Cardiac fibroblast (primary cell): ENCODE measurements around the gene GGA3.

Source experiments
- DNase-seq, 2 donors: peaks; one replicate each; pipeline versions ENCODE4 v3.0.0 to v3.0.0-alpha.2; 2010; ENCODE audit warnings: low read depth in 2 of 2
- H3K4me3 ChIP-seq, 2 donors: replicated peaks in 1 of 2; 1 replicate in 1 of 2; 2 replicates in 1 of 2; pipeline ENCODE4 v1.5.1; 2011; ENCODE audit warnings: low read depth in 2 of 2, low read length in 2 of 2, mild to moderate bottlenecking in 2 of 2, moderate library complexity in 1 of 2
- CTCF ChIP-seq: IDR thresholded peaks from one replicate; pipeline ENCODE4 v1.5.1; 2011; ENCODE audit warnings: low read depth, mild to moderate bottlenecking, low read length, inconsistent platforms

GGA3 gene

DNA sequence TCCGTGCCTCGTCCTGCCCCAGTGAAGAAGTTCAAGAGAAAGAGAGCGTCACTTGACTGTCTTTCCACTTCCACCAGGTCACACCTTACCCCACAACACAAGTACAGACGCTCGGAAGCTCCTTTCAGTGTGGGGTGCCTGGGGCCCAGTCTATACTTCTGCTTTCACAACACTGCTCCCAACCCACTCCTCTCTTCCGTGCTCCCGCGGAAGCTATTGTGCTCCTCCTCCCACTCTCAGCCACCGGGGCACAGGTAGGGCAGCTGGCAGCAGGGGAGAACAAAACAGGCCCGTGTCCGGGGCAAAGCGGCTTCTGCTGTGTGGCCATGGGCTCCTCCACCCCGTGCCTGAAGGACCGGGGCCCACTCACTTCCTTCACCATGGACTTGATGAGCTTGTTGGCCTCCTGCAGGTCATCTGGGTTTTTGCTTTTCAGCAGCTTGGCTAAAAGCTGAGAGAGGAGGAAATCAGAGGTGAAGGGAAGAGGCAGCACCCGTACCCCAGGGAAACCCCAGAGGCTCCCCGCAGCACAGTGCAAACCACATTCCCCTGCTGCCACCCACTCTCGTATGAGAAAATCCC lies 18.9 kb downstream of the GGA3 start:
- no peak for DNase-seq
- TF ChIP-seq CTCF, result no peak
- no peak overlapping the region for H3K4me3 ChIP-seq

GRCh38 chr17:75241996-75242460 lies 19.4 kb downstream of the GGA3 start:
- H3K4me3 ChIP-seq, result no peak overlapping the region
- peak; percentile 17 to 72 for DNase-seq
- no peak for TF ChIP-seq CTCF

GRCh38 chr17:75241502-75241901 lies 19.9 kb downstream of the GGA3 start:
- TF ChIP-seq CTCF, result no peak
- no peak overlapping the region for H3K4me3 ChIP-seq
- DNase-seq, result peak in 1 of 2 donors; percentile 16

- TF ChIP-seq CTCF, result no peak
- H3K4me3 ChIP-seq, result no peak overlapping the region
- peak; percentile 51 to 58 for DNase-seq
Measured at GRCh38 chr17:75241143-75241430, 20.3 kb downstream of the GGA3 start.

DNA sequence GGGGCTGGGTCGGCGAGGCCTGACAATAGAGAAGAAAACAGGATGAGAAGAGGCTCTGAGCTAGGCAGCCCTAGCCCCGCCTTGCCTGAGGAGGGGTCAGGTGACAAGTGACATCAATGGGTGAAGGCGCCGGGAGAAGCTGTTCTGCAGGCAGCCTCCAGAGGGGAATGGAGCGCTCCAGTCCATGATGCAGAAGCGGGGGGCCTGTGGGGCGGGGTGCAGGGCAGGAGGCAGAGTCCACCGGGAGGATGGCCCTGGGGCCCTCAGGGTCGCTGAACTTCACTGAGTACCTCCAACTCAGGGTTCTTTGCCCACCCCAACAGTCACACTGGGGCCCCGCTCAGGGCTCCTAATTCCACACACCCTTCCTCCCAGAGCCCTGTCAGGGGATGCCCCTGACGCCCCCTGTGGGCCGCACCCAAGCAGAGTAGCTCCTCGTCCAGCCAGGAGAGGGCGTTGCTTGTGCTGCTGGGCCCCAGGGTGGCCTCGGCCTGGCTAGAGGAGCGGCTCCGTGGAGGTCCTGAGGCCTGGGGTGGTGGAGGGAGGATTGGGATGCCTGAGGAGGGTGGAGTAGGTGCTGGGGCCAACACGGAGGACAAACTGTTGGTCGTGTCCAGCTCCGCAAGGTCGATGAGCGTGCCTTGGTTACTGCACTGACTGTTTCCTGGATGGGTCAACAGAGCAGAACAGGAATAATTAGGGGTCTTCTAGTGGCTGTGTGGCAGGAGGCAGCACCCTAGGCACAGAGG lies 20.8 kb downstream of the GGA3 start:
- H3K4me3 ChIP-seq, result no peak overlapping the region
- DNase-seq, result peak; percentile 31 to 42
- TF ChIP-seq CTCF, result peak; percentile 74

DNA sequence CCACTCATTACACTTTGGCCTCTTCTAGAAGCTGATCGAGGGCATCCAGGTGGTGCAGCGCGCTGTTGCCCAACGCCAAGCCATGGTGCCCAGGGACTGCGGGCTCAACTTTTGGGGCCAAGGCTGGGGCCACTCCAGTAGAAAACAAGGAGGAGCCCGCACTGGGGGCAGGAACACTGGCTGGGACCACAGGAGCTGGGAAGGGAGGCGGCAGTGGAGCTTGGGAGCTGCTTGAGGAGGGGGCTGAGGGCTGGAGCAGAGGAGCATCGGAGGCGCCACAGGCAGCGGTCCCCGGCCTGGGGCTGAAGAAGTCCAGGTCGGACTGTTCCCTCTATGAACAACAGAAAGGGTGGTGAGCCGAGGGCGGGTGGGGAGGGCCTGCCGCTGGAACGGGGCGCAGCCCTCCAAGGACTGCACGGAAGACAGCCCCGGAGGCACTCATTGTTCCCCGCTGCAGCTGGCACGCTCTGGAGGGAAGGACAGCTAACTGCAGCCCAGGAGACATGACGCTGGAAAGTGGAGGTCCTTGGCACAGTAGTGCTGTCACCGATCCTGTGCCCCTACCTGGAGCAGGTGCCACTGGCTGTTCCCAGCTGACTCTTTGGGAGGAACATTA lies 21.5 kb downstream of the GGA3 start:
- TF ChIP-seq CTCF, result no peak
- H3K4me3 ChIP-seq, result no peak overlapping the region

More for the DNA sequence above, 21.5 kb downstream of the GGA3 start:
- DNase-seq, result no peak
